T-helper 1 cell treated with Interleukin-12 subunit alpha and Interleukin-12 subunit beta and Interleukin-4 antibody, amounts not matched to agents 30 ng/mL and 1 ng/mL, for 36 hours (primary cell): ENCODE data around the gene PLEKHA8. TPM values are rescaled to one million over a fixed set of nuclear protein-coding genes. Genes with fewer than 3 reads are reported as not detected.

Experiments used
- intact Hi-C: fragments of 100-400 bp; cut with micrococcal nuclease; formaldehyde crosslinking; loops from one replicate; pipeline ENCODE4 v1.15.1; 2024
- total RNA-seq: library from RNA; stranded (reverse); gene quantifications from 2 replicates; pipeline ENCODE4 v1.2.3, GENCODE V29; 2022

Gene PLEKHA8
- 7.1 TPM in 2 replicates for total RNA-seq

GRCh38 chr7:30028216-30028748 lies at the start of gene PLEKHA8:
Gene PLEKHA8 (plus strand): TSS chr7:30028412. CDS start chr7:30028763, 351 bp downstream.
- intact Hi-C loops, result loop anchor here (5.0 kb wide), 2 partner anchors 41 to 744 kb away; partner anchors contain the start of genes MINDY4 and SCRN1

GRCh38 chr7:29980151-29980550 lies 48.1 kb upstream of the PLEKHA8 start:
- intact Hi-C loops, result no loop called here

GRCh38 chr7:29987083-29987482 lies 41.1 kb upstream of the PLEKHA8 start:
- intact Hi-C loops, result loop anchor here (5.0 kb wide), 2 partner anchors 40 to 75 kb away; partner anchors contain the start of genes FKBP14 and PLEKHA8

GRCh38 chr7:29987811-29988317 lies 40.3 kb upstream of the PLEKHA8 start:
- intact Hi-C loops, result loop anchor here (5.0 kb wide), 2 partner anchors 39 to 74 kb away; partner anchors contain the start of genes FKBP14 and PLEKHA8

GRCh38 chr7:29988424-29989256 lies 39.6 kb upstream of the PLEKHA8 start:
- intact Hi-C loops, result loop anchor here (5.0 kb wide), 2 partner anchors 39 to 74 kb away; partner anchors contain the start of genes FKBP14 and PLEKHA8

- intact Hi-C loops, result loop anchor here (5.0 kb wide), 2 partner anchors 38 to 73 kb away; partner anchors contain the start of genes FKBP14 and PLEKHA8
These were observed 38.8 kb upstream of the PLEKHA8 start, which contains the start of gene SCRN1 for GRCh38 chr7:29989257-29989995. Gene SCRN1 (minus strand): TSS chr7:29989801. CDS start chr7:29969067, 20,734 bp downstream.

GRCh38 chr7:29990931-29991330 lies 37.3 kb upstream of the PLEKHA8 start:
- intact Hi-C loops, result no loop called here

GRCh38 chr7:29991937-29992336 lies 36.3 kb upstream of the PLEKHA8 start:
- intact Hi-C loops, result no loop called here

- intact Hi-C loops, result no loop called here
These were observed 35.1 kb upstream of the PLEKHA8 start for GRCh38 chr7:29993140-29993539.

- intact Hi-C loops, result no loop called here
These were observed 32.6 kb upstream of the PLEKHA8 start for GRCh38 chr7:29995652-29996051.

- intact Hi-C loops, result no loop called here
These were observed 31.9 kb upstream of the PLEKHA8 start for GRCh38 chr7:29996321-29996720.

- intact Hi-C loops, result no loop called here
These were observed 29.7 kb upstream of the PLEKHA8 start for GRCh38 chr7:29998489-29998888.

- intact Hi-C loops, result no loop called here
These were observed 26.2 kb upstream of the PLEKHA8 start for GRCh38 chr7:30001998-30002397.

GRCh38 chr7:30003098-30003497 lies 25.1 kb upstream of the PLEKHA8 start:
- intact Hi-C loops, result no loop called here

GRCh38 chr7:30005464-30005863 lies 22.7 kb upstream of the PLEKHA8 start:
- intact Hi-C loops, result no loop called here

- intact Hi-C loops, result no loop called here
These were observed 18.2 kb upstream of the PLEKHA8 start for GRCh38 chr7:30010021-30010420.

- intact Hi-C loops, result no loop called here
These were observed 15.5 kb upstream of the PLEKHA8 start for GRCh38 chr7:30012757-30013156.

- intact Hi-C loops, result no loop called here
These were observed 9.8 kb upstream of the PLEKHA8 start for GRCh38 chr7:30018451-30018850.

- intact Hi-C loops, result no loop called here
These were observed 8.8 kb upstream of the PLEKHA8 start for GRCh38 chr7:30019387-30019786.

- intact Hi-C loops, result no loop called here
These were observed 8.3 kb upstream of the PLEKHA8 start for GRCh38 chr7:30019960-30020359.

- intact Hi-C loops, result no loop called here
These were observed 7.7 kb upstream of the PLEKHA8 start for GRCh38 chr7:30020535-30020934.
